Measurements from ENCODE around the gene KRTAP10-5.
A peak's percentile ranks its signal among the peaks of the same experiment; 100 is the strongest.
"Not testable (repeated sequence)": the region's sequence is repeated elsewhere in the genome, so short reads cannot be mapped to it uniquely, and the experiment has no call there.

Gene KRTAP10-5

DNA sequence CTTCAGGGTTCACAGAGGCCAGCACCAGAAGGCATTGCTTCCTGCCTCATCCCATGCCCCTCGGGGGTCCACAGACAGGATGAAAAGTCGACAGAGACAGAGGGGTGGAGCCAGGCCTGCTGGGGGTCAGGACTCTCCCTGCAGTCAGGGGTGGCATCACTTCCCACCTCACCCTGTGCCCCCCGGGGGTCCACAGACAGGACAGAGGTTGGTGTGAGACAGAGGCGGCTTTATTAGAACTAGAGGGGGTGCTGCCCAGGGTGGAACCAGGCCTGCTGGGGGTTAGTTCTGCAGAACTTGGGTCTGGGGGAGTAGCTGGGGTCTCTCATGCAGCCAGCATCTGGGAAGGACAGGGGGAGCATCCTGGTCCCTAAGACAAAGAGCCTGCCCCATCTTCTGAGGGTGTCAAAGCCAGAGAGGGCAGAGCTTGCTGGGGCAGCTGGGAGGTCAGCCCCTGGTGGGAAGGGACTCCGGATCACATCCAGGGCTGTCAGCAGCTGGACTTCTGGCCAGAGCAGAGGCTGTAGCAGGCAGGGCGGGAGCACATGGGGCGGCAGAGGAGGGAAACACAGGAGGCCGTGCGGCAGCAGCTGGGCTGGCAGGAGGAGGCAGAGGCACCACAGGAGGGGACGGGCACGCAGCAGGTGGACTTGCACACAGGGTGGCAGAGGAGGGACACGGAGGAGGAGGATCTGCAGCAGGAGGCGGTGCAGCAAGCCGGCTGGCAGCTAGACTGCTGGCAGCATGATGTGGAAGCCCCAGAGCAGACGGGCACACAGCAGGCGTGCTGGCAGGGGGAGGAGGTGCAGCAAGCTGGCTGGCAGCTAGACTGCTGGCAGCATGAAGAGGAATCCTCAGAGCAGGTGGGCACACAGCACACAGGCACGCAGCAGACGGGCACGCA lies 10.7 kb upstream of the KRTAP10-5 start:
- DNase-seq: not testable (repeated sequence)

DNA sequence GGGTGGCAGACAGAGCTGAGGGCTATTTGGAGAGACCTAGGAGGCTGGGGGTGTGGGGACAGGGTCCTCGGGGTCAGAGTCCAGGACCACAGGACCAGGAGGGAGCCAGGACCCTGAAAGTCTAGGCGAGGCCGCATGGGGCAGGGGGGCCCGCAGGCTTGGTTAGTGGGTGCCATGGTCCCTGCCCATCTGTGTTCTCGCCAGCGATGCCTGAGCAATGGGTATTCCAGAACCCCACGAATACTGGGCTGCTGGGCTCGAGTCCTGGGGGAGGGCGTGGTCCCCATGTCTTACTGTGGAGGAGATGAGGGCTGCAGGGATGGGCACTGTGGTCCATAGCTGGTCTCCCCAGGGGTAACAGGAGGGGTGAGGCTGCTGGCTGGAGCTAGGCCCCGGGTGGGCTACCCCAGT lies 9.9 kb upstream of the KRTAP10-5 start:
- no peak for DNase-seq

DNA sequence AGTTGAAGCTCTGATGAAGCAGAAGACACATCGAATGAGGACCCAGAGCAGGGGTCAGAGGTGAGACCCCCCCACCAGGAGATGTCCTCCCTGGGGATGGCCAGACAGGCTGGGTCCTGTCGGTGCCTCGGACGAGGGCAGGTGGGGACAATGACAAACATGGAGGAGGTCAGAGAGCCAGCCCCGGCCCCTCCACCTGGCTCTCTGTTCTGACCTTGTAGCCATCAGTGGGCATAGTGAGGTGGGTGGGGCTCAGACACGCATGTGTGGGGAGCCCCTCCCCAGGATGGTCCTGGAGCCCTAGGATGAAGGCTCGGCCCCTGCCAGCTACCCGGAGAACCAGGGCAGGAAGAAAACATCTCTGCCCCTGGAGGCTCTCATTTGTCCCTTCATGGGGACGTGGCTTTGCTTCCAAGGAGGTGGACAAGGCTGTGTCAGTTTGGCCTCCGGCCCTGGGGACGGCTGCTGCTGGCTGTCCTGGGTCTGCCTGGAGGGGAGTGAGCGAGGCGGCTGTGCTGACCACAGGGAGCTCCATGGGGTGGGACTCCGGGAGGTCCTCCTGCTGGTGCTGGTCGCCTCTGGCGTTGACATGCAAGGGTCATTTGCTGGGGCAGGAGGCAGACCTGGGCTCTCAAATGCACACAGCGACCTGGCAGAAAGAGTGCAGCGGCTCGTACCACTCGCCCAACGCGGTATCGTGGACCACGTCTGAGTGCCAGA lies 9.3 kb upstream of the KRTAP10-5 start:
- DNase-seq: no peak

DNA sequence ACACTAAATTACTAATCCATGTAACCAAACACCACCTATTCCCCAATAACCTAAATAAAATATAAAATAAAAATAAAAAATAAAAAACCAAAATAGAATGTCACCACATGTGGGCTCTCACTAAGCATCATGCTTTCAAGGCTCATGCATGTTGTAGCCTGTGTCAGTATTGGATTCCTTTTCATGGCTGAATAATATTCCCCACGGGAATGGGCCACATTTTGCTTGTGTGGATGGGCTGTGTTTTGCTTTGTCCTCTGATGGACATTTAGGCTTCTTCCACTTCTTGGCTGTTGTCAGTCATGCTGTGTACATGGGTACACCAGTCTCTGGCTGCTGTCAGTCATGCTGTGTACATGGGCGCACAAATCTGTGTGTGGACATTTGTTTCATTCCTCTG lies 8.7 kb upstream of the KRTAP10-5 start:
- no peak for DNase-seq

DNA sequence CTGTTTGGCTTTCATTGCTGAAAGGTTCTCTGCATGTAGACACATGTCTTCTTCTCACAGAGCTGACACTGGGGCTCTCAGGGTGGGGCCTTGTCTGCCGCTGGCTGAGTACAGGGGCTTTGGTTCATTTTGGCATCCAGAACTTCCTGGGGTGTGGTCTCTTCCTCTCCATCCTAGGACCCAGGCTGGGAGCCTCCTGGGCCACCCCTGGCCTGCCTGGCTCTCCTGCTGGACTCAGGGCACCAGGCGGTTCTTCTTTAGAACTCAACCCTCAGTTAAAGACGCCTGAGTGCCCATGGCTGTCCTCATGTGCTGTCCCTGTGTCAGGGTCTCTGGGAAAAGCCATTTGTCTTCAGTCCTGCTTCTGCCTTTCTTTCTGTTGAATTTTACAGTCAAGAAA lies 5.5 kb upstream of the KRTAP10-5 start:
- DNase-seq: no peak

DNA sequence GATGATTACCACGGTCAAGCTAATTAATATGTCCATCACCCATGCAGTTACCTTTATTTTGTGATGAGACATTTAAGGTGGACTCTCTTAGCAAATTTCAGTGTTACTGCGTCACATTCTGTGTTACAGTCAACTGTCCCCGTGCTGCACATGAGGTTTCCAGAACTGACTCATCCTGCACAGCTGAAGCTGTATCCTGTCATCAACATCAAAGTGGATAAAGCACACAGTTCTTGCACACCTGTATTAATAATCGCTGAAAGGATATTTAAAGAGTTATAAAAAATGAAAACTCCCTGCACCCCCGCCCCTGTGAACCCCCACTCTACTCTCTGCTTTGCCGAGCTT lies 3.4 kb upstream of the KRTAP10-5 start:
- DNase-seq: peak; percentile 30

DNA sequence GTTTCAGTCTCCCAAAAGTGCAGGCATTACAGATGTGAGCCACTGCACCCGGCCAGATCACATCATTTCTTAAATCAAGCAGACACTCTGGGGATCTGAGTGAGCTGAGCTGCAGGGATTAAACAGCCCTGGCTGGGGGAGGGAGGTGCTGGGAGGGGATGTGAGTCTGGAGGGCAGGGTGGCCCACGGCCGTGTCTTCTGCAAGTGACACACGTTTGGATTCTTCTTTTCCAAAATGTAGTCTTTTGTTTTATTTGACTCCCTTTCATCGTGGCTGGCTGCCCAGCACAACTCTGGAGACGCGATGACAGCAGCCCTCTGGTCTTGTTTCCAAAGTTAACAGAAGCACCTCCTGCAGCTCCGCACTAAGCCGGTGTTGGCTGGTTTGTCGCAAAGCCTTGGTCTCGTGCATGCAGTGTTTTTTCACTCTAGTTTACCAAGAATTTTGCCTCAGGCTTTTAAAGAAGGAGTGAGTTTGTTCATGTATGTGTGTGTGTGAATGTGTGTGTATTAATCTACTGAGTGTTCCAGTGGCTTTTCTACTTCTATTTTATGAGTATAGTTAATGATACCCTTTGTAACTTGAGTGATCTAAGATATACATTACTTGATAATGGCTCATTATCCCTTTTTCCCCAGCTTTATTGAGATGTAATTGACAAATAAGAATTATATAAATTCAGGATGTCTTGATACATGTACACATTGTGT lies 2.8 kb upstream of the KRTAP10-5 start:
- no peak for DNase-seq

DNA sequence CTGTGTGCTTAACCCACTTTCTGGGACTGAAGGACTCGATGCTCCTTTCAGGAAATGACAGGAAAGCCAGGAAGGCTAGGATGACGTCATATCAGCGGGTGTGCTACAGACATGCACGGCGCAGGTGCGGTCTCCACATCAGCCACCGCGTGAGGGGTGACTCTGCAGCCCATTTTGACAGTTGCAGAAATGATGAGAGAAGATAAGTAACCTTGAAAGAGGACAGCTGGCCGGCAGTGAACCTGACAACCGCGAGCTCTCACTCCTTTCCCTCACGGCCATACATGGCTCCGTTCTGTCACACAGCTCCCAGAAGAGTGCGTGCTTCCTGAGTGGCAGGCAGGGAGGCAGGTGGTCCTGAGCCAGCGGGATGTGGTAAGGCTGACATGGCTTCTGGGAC lies 1.7 kb upstream of the KRTAP10-5 start:
- no peak for DNase-seq

DNA sequence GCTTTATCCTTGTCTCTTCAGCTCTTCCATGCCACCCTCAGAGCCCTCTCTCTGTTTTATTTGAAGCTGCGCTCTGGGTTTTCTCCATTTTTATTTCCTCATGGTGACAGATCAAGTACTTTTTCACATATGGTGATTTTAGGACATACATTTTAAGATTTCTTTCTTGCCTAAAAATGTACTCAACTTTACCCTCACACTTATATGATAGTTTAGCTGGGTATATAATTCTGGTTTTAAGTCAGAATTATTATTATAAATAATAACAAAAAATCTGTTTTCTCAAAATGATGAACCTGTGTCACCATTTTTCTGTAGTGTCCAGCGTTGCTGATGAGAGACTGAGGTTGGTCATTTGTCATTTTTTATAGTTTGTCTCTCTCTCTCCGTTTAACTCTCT lies 754 bp upstream of the KRTAP10-5 start:
- no peak for DNase-seq

DNA sequence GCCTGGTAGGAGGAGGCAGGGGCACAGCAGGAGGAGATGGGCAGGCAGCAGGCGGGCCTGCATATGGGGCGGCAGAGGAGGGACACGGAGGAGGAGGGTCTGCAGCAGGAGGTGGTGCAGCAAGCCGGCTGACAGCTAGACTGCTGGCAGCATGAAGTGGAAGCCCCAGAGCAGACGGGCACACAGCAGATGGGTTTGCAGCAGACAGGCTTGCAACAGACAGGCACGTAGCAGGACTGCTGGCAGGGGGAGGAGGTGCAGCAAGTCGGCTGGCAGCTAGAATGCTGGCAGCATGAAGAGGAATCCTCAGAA lies 615 bp downstream of the KRTAP10-5 start:
- DNase-seq: no peak

DNA sequence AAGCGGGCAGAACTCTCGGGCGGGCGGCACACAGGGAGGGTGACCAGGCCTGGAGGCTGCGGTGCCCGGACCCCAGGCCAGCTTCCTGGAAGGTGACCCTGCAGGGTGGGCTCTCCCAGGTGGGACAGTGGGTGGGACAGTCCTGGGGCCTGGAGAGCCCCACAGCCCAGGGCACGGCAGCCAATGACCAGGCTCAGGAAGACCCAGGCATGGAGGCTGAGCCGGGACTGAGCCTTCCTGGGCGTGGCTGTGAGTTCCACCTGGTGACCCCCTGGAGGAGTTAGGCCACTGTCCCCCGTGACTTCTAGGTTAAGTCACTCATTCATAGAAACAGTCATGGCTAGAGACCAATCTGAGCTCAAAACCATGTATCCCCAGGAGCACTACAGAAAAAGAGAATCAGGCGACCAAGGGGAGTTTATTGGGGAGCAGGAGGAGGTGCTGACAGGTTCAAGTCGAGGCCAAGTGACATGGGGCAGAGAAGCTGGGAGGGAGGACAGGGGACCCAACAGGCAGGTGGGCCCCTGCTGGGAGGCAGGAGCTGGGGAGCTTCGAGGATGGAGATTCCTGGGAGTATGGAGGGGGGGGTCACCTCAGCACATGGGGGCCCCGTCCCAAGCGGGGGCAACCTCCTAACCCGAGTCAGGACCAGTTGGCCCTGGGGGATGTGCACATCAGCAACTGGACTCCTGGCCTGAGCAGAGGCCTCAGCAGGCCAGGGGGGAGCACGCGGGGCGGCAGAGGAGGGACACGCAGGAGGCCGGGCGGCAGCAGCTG lies 1.2 kb downstream of the KRTAP10-5 start:
- DNase-seq: no peak

DNA sequence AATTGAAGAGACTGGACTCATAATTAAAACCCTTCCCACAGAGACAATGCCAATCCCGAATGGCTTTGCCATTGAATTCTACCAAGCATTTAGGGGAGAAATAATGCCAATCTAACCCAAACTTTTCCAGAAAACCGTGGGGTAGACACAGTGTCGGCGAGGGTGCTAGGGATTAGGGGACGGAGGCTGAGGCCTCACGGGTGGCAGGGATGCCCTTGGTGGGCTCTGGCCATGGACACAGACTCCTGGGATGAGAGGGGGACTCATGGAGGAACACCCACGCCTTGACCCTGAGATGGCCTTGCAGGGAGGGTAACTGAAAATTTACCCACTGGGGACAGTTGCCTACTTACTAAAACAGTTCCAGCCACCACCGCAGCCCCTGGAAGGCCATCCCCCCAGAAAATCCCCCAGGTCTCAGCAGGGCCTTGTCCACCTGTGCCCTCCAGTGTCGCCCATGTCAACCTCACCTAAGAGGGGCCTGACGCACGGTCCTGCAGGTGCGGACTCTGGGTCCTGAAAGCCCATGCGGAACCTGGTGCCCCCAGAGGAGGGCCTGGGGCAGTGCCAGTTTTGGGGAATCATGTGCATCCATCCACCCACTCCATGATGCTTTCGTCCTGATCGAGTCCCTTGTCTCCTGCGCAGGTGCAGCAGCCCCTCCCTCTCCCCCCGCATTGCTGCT lies 1.9 kb downstream of the KRTAP10-5 start:
- no peak for DNase-seq

DNA sequence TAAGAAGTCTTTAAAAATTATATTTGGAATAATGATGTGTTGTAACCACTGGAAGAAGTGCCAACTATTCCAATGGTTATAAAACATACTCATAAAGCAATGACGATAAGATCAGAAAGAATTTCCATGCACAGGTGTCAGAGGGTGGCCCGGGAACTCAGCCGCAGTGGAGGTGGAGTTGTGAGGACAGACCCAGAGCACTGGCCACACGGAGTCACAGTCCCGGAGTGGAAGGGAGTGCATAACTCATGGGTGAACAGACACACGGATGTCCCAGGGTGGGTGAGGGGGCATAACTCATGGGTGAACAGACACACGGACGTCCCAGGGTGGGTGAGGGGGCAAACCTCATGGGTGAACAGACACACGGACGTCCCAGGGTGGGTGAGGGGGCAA lies 4.4 kb downstream of the KRTAP10-5 start:
- no peak for DNase-seq

DNA sequence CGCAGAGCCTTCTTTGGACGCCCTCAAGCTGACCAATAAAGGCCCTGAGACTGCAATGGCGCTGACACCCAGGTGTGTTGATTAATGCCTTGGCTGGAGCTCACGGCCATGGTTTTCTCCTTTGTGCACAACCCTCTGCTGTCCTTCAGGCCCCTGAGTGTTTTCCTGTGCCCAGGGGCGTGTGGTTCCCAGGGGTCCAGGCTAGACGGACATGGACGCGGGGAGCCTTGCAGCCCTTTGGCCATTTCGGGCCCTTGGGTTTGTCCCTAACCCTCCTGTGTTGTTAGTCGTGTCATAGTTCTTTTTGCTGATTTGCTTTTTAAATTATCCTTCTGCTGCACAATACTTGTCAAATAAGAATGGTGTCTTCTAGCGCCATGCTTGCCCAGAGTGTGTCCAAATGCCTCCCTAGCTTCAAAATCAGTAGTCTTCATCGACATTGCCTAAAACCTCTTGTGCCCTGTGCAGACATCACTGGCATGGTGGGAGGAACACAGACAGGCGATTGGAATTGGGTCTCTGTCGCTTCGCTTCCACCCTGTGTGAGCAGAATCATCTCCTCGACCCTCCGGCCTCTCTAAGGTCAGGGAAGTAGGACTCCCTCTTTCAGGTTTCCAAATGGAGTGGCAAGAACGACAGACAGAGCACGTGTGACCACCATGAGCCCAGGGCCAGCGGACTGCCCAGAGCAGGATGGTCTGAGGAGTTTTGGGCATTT lies 4.9 kb downstream of the KRTAP10-5 start:
- DNase-seq: no peak

DNA sequence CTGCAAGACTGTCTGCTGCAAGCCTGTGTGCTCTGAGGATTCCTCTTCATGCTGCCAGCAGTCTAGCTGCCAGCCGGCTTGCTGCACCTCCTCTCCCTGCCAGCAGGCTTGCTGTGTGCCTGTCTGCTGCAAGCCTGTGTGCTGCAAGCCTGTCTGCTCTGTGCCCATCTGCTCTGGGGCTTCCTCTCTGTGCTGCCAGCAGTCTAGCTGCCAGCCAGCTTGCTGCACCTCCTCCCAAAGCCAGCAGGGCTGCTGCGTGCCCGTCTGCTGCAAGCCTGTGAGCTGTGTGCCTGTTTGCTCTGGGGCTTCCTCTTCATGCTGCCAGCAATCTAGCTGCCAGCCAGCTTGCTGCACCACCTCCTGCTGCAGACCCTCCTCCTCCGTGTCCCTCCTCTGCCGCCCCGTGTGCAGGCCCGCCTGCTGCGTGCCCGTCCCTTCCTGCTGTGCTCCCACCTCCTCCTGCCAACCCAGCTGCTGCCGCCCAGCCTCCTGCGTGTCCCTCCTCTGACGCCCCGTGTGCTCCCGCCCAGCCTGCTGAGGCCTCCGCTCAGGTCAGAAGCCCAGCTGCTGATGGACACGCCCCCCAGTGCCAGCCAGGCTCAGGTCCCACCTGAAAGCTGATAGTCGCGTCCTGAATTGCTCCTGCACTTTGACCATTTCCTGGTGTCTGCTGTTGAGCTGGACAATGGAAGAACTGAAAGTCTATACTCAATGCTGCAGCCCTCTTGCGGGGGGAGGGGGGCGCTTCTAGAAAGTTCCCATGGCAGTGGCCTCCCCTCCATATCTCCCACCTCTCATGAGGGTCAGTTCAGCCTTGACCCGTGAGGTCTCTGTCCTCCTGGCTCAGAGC lies 5.7 kb downstream of the KRTAP10-5 start:
- DNase-seq: no peak

DNA sequence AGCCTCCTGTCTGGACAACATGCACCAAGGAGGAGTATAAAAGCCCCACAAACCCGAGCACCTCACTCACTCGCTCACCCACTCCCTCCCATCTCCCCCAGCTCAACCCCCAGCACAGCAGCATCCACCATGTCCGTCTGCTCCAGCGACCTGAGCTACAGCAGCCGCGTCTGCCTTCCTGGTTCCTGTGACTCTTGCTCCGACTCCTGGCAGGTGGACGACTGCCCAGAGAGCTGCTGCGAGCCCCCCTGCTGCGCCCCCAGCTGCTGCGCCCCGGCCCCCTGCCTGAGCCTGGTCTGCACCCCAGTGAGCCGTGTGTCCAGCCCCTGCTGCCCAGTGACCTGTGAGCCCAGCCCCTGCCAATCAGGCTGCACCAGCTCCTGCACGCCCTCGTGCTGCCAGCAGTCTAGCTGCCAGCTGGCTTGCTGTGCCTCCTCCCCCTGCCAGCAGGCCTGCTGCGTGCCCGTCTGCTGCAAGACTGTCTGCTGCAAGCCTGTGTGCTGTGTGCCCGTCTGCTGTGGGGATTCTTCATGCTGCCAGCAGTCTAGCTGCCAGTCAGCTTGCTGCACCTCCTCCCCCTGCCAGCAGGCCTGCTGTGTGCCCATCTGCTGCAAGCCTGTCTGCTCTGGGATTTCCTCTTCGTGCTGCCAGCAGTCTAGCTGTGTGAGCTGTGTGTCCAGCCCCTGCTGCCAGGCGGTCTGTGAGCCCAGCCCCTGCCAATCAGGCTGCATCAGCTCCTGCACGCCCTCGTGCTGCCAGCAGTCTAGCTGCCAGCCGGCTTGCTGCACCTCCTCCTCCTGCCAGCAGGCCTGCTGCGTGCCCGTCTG lies 6.6 kb downstream of the KRTAP10-5 start, which contains the start of gene KRTAP10-4:
KRTAP10-4 (plus strand) TSS at position 100 of the 827 bp plus-strand sequence; CDS start at position 130, 30 bp downstream.
- DNase-seq: not testable (repeated sequence)

DNA sequence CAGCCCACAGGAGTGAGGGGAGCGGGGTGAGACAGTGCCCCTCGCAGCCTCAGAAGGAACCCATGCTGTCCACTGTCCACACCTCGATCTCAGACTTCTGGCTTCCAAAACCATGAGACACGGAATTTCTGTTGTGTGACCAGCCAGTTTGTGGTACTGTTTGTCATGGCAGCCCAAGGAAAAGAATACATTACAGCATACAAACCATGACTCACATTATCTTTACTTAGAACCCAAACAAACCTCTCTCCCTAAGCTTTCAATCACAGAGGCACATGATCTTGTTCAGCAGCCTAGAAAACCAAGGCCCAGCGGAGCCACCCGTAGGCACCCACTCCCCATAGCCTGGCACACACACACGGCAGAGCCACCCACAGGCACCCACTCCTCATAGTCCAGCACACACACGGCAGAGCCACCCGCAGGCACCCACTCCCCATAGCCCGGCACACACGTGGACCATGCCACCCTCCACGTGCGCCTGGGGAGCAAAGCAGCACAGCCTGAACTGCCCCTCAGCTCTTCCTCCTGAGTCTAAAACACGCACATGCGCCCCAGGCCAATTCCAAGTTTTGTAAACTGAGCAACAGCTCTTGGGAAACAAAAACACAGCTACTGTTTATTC lies 7.3 kb downstream of the KRTAP10-5 start:
- DNase-seq: no peak

DNA sequence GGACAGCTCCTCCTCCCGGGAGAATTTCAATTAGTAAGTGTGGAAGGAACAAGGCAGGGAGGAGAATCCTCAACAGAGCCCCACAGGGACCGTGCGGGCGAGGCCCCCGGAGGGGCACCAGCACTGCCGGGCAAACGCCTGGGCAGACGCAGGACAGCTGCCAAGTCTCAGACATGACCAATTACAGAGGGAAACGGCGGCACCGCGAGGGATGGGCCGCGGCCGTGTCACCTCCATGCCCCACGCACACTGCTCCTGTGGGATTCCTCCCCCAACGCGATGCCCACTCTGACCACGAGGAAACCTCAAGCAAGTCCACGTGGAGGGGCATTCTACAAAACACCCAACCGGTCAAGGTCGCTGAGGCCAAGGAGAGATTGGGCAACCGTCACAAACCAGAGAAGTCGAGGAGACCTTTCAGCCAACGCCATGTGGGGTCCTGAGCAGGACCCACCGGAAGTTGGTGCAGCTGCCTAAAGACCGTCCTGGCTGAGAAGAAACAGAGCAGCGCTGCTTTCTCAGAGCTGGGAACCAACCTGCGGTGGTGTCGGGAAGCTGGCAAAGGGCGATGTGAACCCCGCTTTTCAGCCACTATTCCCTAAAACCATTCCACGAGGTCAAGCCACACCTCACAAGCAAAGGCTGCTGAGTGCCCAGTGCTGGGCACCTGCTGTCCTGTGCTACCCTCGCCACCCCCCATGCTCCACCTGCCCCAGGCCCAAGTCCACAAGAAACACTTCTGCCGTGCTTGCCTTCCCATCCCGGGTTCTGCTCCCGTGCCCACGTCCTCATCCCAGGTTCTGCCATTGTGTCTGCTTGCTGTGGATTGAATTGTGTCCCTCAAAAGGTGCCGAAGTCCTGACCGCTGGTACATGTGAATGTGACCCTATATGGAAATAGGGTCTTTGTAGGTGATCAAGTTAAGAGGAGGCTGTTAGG lies 8.3 kb downstream of the KRTAP10-5 start:
- no peak for DNase-seq
